ENCODE results near the gene G6PC2.

G6PC2 gene

GRCh38 chr2:168945508-168945907 lies 44.4 kb downstream of the G6PC2 start:
- Histone ChIP-seq H3K4me1 (ENCODE audit: low read length) (peaks cover 9% of the 10 kb centered on the region), H3K4me3 (ENCODE audit: low read length) (no peak overlapping the region), H4K20me1 (ENCODE audit: insufficient read depth, low read length) (no peaks in the 10 kb centered on the region), H3K9ac (ENCODE audit: low read length) (no peak overlapping the region), H3K27ac (ENCODE audit: low read length) (no peak overlapping the region), H3K79me2 (ENCODE audit: low read length) (no peaks in the 10 kb centered on the region), H3K36me3 (replicated peaks; ENCODE audit: insufficient read depth, low read length) (no peaks in the 10 kb centered on the region), H3F3A (ENCODE audit: insufficient read depth, low read length) (no peaks in the 10 kb centered on the region), H2AFZ (ENCODE audit: low read length) (no peak overlapping the region), H3K4me2 (ENCODE audit: low read depth, low read length) (no peak overlapping the region), H3K27me3 (replicated peaks; ENCODE audit: insufficient read depth, low read length) (no peaks in the 10 kb centered on the region), H3K9me3 (replicated peaks; ENCODE audit: insufficient read depth, low read length) (no peaks in the 10 kb centered on the region), H3K9me2 (replicated peaks; ENCODE audit: insufficient read depth, low read length) (no peaks in the 10 kb centered on the region)
- DNase-seq: no peak
- no peak for TF ChIP-seq CTCF (IDR thresholded peaks at IDR 0.05; ENCODE audit: low read length)

- no peak overlapping the region for H3K4me2 ChIP-seq (ENCODE audit: low read depth, low read length)
These were observed 47.6 kb downstream of the G6PC2 start for GRCh38 chr2:168948621-168949212.

GRCh38 chr2:168949324-168949723 lies 48.2 kb downstream of the G6PC2 start:
- Histone ChIP-seq H3K9me2 (replicated peaks; ENCODE audit: insufficient read depth, low read length) (no peaks in the 10 kb centered on the region), H2AFZ (ENCODE audit: low read length) (no peak overlapping the region)

More at GRCh38 chr2:168948621-168949212, 47.6 kb downstream of the G6PC2 start:
- Histone ChIP-seq H2AFZ (ENCODE audit: low read length) (no peak overlapping the region; the same call in 1 of the 2 replicates), H3K27me3 (replicated peaks; ENCODE audit: insufficient read depth, low read length) (no peaks in the 10 kb centered on the region), H3K9me2 (replicated peaks; ENCODE audit: insufficient read depth, low read length) (no peaks in the 10 kb centered on the region), H3F3A (ENCODE audit: insufficient read depth, low read length) (no peaks in the 10 kb centered on the region), H3K9ac (ENCODE audit: low read length) (no peak overlapping the region), H3K36me3 (replicated peaks; ENCODE audit: insufficient read depth, low read length) (no peaks in the 10 kb centered on the region), H3K4me3 (ENCODE audit: low read length) (no peak overlapping the region), H3K4me1 (ENCODE audit: low read length) (peaks cover 6% of the 10 kb centered on the region), H3K79me2 (ENCODE audit: low read length) (no peaks in the 10 kb centered on the region), H3K27ac (ENCODE audit: low read length) (no peak overlapping the region), H4K20me1 (ENCODE audit: insufficient read depth, low read length) (no peaks in the 10 kb centered on the region), H3K9me3 (replicated peaks; ENCODE audit: insufficient read depth, low read length) (no peaks in the 10 kb centered on the region)
- TF ChIP-seq EZH2phosphoT487 (IDR thresholded peaks at IDR 0.05; ENCODE audit: low read length) (no peak), CTCF (IDR thresholded peaks at IDR 0.05; ENCODE audit: low read length) (peak; percentile 70)
- peak; percentile 37 for DNase-seq

More at GRCh38 chr2:168949324-168949723, 48.2 kb downstream of the G6PC2 start:
- H3K4me3 ChIP-seq (ENCODE audit: low read length): no peak overlapping the region
- no peaks in the 10 kb centered on the region for H4K20me1 ChIP-seq (ENCODE audit: insufficient read depth, low read length)
- TF ChIP-seq CTCF (IDR thresholded peaks at IDR 0.05; ENCODE audit: low read length) (no peak), EZH2 (optimal IDR thresholded peaks at IDR 0.05; ENCODE audit: low read depth, low read length) (no peak), EZH2phosphoT487 (IDR thresholded peaks at IDR 0.05; ENCODE audit: low read length) (no peak)
- H3K4me2 ChIP-seq (ENCODE audit: low read depth, low read length): no peak overlapping the region
- DNase-seq: no peak
- no peaks in the 10 kb centered on the region for H3K79me2 ChIP-seq (ENCODE audit: low read length)
- no peaks in the 10 kb centered on the region for H3K36me3 ChIP-seq (replicated peaks; ENCODE audit: insufficient read depth, low read length)
- H3K27ac ChIP-seq (ENCODE audit: low read length): no peak overlapping the region
- H3K27me3 ChIP-seq (replicated peaks; ENCODE audit: insufficient read depth, low read length): no peaks in the 10 kb centered on the region
- peaks cover 6% of the 10 kb centered on the region for H3K4me1 ChIP-seq (ENCODE audit: low read length)
- H3K9me3 ChIP-seq (replicated peaks; ENCODE audit: insufficient read depth, low read length): no peaks in the 10 kb centered on the region
- no peak overlapping the region for H3K9ac ChIP-seq (ENCODE audit: low read length)
- H3F3A ChIP-seq (ENCODE audit: insufficient read depth, low read length): no peaks in the 10 kb centered on the region
